Kidney (tissue), 14 donors: ENCODE data around the gene GPR27. TPM values are rescaled to one million over a fixed set of nuclear protein-coding genes. Genes with fewer than 3 reads are reported as not detected.

Experiments
- DNase-seq, 5 donors: peaks; one replicate each; pipeline ENCODE4 v3.0.0-alpha.2; 2013 to 2020
- FAIRE-seq: peaks from 2 replicates; lab custom pipeline; 2012; peaks lifted over from hg19 to GRCh38; lab: Jason Lieb, UNC
- H3K27ac ChIP-seq, 2 donors: one replicate each; pipeline ENCODE4 v1.7.0; 2013; ENCODE audit warnings: low read depth in 2 of 2, low read length in 2 of 2, inconsistent platforms in 1 of 2
- H3K27me3 ChIP-seq: one replicate; pipeline ENCODE4 v1.7.1; 2013; ENCODE audit warnings: low read length, inconsistent platforms; ENCODE audit not compliant: control insufficient read depth, insufficient read depth
- H3K36me3 ChIP-seq, 3 donors: one replicate each; pipeline versions ENCODE4 v1.7.0 to v1.7.1; 2013; ENCODE audit warnings: low read length in 3 of 3, control low read depth in 1 of 3, inconsistent platforms in 1 of 3; ENCODE audit not compliant: insufficient read depth in 3 of 3, control insufficient read depth in 2 of 3
- H3K4me1 ChIP-seq, 3 donors: one replicate each; pipeline versions ENCODE4 v1.7.0 to v1.7.1; 2013; ENCODE audit warnings: low read length in 3 of 3, inconsistent platforms in 1 of 3, low read depth in 1 of 3; ENCODE audit not compliant: control insufficient read depth in 2 of 3, insufficient read depth in 2 of 3
- H3K4me3 ChIP-seq, 3 donors: one replicate each; pipeline versions ENCODE4 v1.7.0 to v1.8.1; 2013; ENCODE audit warnings: low read length in 3 of 3, control low read depth in 1 of 3, inconsistent platforms in 1 of 3
- H3K9ac ChIP-seq, 3 donors: one replicate each; pipeline versions ENCODE4 v1.7.0 to v1.7.1; 2013; ENCODE audit warnings: low read length in 3 of 3, control low read depth in 1 of 3, inconsistent platforms in 1 of 3
- H3K9me3 ChIP-seq, 3 donors: one replicate each; pipeline versions ENCODE4 v1.7.0 to v1.7.1; 2013; ENCODE audit warnings: low read length in 3 of 3, control low read depth in 1 of 3, inconsistent platforms in 1 of 3; ENCODE audit not compliant: control insufficient read depth in 2 of 3, insufficient read depth in 1 of 3
- intact Hi-C: fragments of 100-400 bp; cut with DNase I; formaldehyde crosslinking; loops from one replicate; pipeline ENCODE4 v1.11.1; 2022
- polyA plus RNA-seq: library from polyadenylated mRNA; stranded (reverse); fragments of 350-450 nt; fragmentation: Illumina TruSeq; extraction: RNeasy Lipid Tissue Mini Kit (QIAGEN cat#74804); gene quantifications from one replicate; pipeline ENCODE4 v1.2.3, GENCODE V29; 2014; ENCODE audit warnings: low read depth, low replicate concordance; ENCODE audit not compliant: insufficient read depth
- total RNA-seq: library from RNA; stranded (reverse); fragmentation: NEBNext Ultra II Directional; extraction: Animal tissue kit (Norgen Biotek cat#: 25700); gene quantifications from one replicate; pipeline ENCODE4 v1.2.1, GENCODE V29; 2021
- TF ChIP-seq, protein P1 (sequence below): IDR thresholded peaks from 3 replicates; pipeline ENCODE4 v1.5.1; 2012; ENCODE audit warnings: mild to moderate bottlenecking, moderate library complexity, borderline replicate concordance; ENCODE audit not compliant: insufficient read depth; ENCODE audit errors: extremely low read depth
- donor health status: control.
- donor health status: control.
- donor health status: control.
- donor health status: control.
- donor health status: control.
- donor health status: DM: yes; HTN: yes; CAD: no.
- donor health status: Normal renal cell carcinoma (clear cell type).

GPR27 gene
- total and polyA plus RNA-seq, 2 donors from 2014 or later: 5.5 to 17.9 TPM

DNA sequence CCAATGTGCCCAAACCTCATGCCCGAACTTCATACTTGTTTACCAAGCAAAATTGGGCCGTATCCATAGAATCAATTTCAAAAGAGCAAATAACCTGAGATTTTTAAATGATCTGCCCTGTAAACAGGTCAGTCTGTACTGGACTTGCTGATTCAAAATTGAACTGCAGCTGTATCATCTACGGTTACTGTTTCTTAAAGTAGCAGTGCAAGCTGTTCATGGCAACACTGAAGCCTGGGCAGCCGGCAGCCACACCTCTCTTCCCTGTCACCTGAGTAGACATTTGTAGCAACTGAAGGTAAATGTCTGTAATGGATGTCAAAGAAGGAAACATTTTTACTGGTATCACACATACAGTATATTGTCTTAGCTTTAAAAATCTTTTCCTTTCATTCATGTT, 39.1 kb upstream of the GPR27 start:
- no peak overlapping the region for H3K4me3 ChIP-seq
- H3K4me1 ChIP-seq: peaks cover 0 to 3% (median 0%) of the 10 kb centered on the region in 3 donors
- H3K36me3 ChIP-seq: peaks cover 0 to 3% (median 0%) of the 10 kb centered on the region in 3 donors
- no peak overlapping the region for H3K27ac ChIP-seq
- intact Hi-C loops: no loop called here
- no peak overlapping the region for H3K9ac ChIP-seq
- TF ChIP-seq, protein P1, sequence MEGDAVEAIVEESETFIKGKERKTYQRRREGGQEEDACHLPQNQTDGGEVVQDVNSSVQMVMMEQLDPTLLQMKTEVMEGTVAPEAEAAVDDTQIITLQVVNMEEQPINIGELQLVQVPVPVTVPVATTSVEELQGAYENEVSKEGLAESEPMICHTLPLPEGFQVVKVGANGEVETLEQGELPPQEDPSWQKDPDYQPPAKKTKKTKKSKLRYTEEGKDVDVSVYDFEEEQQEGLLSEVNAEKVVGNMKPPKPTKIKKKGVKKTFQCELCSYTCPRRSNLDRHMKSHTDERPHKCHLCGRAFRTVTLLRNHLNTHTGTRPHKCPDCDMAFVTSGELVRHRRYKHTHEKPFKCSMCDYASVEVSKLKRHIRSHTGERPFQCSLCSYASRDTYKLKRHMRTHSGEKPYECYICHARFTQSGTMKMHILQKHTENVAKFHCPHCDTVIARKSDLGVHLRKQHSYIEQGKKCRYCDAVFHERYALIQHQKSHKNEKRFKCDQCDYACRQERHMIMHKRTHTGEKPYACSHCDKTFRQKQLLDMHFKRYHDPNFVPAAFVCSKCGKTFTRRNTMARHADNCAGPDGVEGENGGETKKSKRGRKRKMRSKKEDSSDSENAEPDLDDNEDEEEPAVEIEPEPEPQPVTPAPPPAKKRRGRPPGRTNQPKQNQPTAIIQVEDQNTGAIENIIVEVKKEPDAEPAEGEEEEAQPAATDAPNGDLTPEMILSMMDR: no peak
- H3K27me3 ChIP-seq: no peaks in the 10 kb centered on the region
- FAIRE-seq (no peak), DNase-seq (no peak)
- H3K9me3 ChIP-seq: no peaks in the 10 kb centered on the region

DNA sequence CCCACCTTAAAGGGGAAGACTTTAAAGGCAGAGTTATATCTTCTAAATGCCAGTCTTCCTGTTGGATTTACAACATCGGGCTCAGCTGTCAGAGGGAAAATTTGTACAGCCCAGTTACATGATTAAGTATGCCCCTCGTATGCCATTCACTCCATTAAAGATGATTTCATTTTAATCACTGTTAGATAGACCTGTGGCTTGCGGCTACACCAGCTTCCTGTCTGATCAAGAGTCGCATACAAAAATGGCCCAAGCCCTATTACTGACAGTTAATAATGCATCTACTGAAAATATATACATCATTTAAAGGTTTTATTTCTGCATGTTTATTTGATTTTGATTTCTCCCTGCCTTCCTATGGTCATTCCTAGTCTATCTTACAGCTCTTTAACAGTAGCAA, 35.6 kb upstream of the GPR27 start:
- intact Hi-C loops: no loop called here
- TF ChIP-seq, protein P1: no peak
- no peak for DNase-seq
- no peak overlapping the region for H3K27ac ChIP-seq
- H3K9me3 ChIP-seq: no peaks in the 10 kb centered on the region
- H3K27me3 ChIP-seq: no peaks in the 10 kb centered on the region
- H3K36me3 ChIP-seq: no peaks in the 10 kb centered on the region
- H3K4me3 ChIP-seq: no peak overlapping the region
- no peak for FAIRE-seq
- peaks cover 0 to 1% (median 0%) of the 10 kb centered on the region in 3 donors for H3K4me1 ChIP-seq
- H3K9ac ChIP-seq: no peak overlapping the region

DNA sequence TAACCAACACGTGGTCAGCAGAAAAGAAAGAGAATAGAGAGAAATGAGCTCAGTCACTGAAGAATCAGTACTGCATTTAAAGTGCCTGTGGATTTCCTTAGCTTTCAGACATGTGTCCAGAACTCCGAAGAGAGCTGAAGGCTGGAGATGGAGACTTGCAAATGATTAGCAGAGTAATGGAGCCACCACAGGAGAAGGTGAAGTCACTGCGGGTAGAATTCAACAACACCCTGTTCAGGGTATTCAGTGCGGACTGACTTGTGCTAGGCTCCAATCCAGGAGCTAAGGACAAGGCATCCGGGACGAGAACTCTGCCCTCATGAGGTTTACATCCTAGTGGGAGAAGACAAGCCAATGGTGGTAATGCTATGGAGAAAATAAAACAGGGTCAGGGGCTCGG, 32.7 kb upstream of the GPR27 start:
- TF ChIP-seq, protein P1: no peak
- FAIRE-seq (no peak), DNase-seq (no peak)
- Histone ChIP-seq H3K9me3 (no peaks in the 10 kb centered on the region), H3K4me1 (peaks cover 0 to 5% (median 2%) of the 10 kb centered on the region in 3 donors), H3K27ac (no peak overlapping the region), H3K36me3 (no peaks in the 10 kb centered on the region), H3K27me3 (no peaks in the 10 kb centered on the region), H3K4me3 (no peak overlapping the region), H3K9ac (no peak overlapping the region)
- intact Hi-C loops: no loop called here

DNA sequence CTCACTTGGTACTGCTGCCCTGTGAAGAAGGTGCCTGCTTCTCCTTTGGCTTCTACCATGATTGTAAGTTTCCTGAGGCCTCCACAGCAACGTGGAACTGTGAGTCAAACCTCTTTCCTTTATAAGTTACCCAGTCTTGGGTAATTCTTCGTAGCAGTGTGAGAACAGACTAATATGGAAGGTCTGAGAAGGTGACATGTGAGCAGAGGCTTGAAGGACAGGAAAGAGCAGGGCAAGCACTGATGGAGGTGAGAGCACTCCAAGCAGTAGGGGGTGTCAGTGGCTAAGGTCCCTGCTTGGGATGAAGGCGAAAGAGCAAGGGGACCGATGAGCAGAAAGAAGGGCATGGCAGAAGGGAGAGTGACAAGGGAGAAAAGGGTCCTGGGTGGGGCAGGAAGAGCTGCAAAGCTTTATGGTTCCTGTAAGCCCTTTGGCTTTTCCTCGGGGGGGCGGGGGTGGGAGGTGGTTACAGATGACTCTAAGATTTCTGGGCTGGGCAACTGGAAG, 32.0 kb upstream of the GPR27 start:
- no peaks in the 10 kb centered on the region for H3K9me3 ChIP-seq
- no peak for DNase-seq
- H3K4me1 ChIP-seq: peaks cover 0 to 6% (median 2%) of the 10 kb centered on the region in 3 donors
- TF ChIP-seq, protein P1: no peak
- H3K27me3 ChIP-seq: no peaks in the 10 kb centered on the region
- no peak for FAIRE-seq
- no peak overlapping the region for H3K27ac ChIP-seq
- intact Hi-C loops: no loop called here
- no peak overlapping the region for H3K9ac ChIP-seq
- H3K36me3 ChIP-seq: no peaks in the 10 kb centered on the region
- H3K4me3 ChIP-seq: no peak overlapping the region
